Vagina (tissue), 2 donors: ENCODE results near the gene CXorf66.

Experiments used
- POLR2A ChIP-seq, 2 donors: fragments of 450-650 bp; IDR thresholded peaks; one replicate each; pipeline ENCODE4 v1.6.1; 2017; ENCODE audit warnings: antibody characterized with exemption in 2 of 2, mild to moderate bottlenecking in 2 of 2, moderate library complexity in 2 of 2
- POLR2AphosphoS5 ChIP-seq, 2 donors: sonication (generic); formaldehyde crosslinking; IDR thresholded peaks; one replicate each; pipeline ENCODE4 v1.9.0; 2017; ENCODE audit warnings: antibody characterized with exemption in 2 of 2, mild to moderate bottlenecking in 2 of 2, low read depth in 1 of 2; ENCODE audit not compliant: insufficient read depth in 1 of 2
- TF ChIP-seq, protein P1 (sequence below), 3 experiments: fragments of 450-650 bp in 2 of 3; fragments of 200-600 bp in 1 of 3; sonication (generic) in 1 of 3; IDR thresholded peaks; one replicate each; pipeline ENCODE4 v1.5.1; 2017 to 2019; ENCODE audit warnings: antibody characterized with exemption in 3 of 3, mild to moderate bottlenecking in 2 of 3, moderate library complexity in 2 of 3

DNA sequence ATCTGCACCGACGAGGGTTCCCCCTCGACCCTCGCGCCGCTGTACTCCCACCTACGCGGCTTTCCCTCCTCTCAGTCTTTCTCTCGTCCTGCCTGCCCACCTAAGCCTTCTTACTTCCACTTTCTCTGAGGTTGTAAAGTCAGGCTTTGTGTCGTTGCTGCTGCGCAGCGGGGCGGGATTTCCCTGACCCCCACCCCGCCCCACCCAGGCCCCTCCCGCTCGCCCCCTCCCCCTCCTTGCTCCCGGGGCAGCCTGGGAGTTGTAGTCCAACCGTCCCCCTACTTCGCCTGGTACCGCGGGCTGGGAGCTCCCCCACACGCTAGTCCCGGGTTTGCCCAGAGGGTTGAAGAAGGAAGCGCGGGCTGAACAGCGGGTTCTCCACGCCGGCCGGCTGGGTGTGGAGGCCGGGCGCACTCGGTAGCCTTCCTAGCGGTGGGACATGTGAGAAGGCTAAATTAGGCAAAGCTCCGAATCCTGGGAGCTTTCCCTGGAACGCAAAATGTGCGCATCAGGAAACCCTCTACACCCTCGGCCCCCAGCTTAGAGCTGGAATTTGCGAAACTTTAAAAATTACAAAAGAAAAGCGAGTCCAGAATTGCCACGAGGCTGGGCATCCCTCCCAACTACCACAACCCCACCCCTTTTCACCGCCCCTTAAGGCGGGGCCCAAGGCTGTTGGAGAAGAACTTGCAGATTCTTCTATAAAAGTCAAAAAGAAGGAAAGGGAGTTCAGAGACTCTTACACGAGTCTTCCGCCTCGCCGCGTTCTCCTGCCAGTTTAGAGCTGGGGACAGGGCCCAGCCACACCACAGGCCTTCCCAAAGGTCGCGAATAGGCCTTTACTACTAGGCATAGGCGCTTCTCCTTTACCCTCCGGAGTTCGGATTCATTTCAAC is 32.2 kb downstream of the CXorf66 start, which contains the start of gene ATP11C:
- TF ChIP-seq, protein P1, sequence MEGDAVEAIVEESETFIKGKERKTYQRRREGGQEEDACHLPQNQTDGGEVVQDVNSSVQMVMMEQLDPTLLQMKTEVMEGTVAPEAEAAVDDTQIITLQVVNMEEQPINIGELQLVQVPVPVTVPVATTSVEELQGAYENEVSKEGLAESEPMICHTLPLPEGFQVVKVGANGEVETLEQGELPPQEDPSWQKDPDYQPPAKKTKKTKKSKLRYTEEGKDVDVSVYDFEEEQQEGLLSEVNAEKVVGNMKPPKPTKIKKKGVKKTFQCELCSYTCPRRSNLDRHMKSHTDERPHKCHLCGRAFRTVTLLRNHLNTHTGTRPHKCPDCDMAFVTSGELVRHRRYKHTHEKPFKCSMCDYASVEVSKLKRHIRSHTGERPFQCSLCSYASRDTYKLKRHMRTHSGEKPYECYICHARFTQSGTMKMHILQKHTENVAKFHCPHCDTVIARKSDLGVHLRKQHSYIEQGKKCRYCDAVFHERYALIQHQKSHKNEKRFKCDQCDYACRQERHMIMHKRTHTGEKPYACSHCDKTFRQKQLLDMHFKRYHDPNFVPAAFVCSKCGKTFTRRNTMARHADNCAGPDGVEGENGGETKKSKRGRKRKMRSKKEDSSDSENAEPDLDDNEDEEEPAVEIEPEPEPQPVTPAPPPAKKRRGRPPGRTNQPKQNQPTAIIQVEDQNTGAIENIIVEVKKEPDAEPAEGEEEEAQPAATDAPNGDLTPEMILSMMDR (IDR thresholded peaks at IDR 0.05), result no peak
- TF ChIP-seq POLR2AphosphoS5 (IDR thresholded peaks at IDR 0.05; ENCODE audit: insufficient read depth in 1 of 2, low read depth in 1 of 2) (peak; percentile 38 to 79), POLR2A (IDR thresholded peaks at IDR 0.05) (peak in 1 of 2 donors; percentile 54)
